Smooth muscle cell of the umbilical artery (primary cell): ENCODE data around the gene GNB3. TPM values are rescaled to one million over a fixed set of nuclear protein-coding genes. Genes with fewer than 3 reads are reported as not detected.

Experiments used
- total RNA-seq: library from RNA; depleted of rRNA; stranded (reverse); fragments of >200 nt; gene quantifications from 2 replicates; pipeline ENCODE4 v1.2.3, GENCODE V29; 2014

GNB3 gene
- total RNA-seq = 3.6 and 4.7 TPM in 2 replicates

DNA sequence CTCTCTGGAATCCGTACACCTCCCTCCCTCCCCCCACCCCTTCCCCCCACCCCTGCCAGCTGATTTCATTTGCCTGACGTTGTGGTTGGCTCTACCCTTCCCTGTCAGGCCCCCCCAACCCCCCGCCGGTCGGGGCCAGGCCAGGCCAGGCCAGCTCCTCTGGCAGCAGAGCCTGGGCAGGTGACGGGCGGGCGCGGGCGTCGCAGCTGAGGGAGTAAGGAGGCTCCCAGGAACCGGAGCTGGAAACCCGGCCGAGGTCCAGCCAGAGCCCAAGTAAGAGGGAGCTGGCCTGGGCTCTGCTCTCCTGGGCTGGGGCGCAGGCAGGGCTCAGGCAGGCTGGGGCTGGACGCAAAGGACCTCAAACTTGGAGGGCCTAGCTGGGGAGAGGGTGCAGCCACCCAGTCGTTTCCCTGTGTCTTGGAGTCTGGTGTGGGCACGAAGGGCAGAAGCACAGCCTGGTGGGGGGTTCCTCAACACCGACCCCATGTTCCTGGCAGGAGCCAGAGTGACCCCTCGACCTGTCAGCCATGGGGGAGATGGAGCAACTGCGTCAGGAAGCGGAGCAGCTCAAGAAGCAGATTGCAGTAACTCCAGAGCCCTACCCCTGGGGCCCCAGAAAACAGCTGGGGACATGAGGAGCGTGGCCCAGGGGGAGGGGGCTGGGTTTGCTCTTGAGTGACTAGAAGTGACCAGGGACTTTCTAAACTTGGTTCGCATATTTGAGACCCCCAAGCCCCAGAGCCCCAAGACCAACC, at the start of gene GNB3:
Gene GNB3 (plus strand): TSS at position 165 of the 755 bp plus-strand sequence. CDS start 363 bp downstream, at position 528.

DNA sequence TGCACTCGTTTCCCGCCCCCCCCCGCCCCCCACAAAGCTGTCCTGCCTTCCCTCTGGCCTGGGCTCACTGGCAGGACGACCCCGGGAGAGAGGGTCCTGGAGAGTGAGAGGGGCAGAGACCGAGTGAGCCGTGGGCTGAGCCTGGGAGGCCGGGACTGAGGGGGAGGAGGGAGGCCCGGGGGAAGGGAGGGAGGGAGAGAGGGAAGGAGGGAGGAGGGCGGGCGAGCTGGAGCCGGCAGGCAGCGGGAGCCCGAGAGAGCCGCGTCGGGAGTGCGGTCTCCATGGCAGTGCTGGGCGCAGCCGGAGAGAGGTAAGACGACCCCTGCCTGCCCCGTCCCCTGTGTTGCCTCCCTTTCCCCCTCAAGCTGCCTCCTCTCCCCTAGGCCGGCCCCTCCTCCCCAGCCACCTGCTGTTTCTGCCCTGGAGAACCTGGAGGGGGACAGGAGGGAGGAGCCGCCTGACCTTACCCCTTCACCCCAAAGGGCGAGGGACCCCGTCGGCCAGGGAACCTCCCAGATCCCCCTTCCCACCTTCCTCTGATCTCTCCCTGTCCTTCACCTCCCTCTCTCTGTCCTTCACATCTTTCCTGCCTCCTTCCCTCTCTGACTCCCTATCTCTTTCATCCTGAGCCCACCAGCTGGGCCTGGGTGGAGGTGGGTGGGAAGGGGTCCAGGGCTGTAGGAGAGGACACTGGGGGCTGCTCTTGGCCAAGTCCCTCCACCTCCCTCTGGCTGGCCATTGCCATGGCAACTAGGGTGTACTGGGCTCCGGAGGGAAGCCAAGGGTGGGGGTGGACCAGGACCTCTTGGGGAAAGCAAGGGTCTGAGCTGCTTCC, 18.9 kb upstream of the GNB3 start, which contains the start of gene GPR162:
Gene GPR162 (plus strand): TSS at position 231 of the 835 bp plus-strand sequence. CDS start 2,078 bp downstream, outside the sequence.

DNA sequence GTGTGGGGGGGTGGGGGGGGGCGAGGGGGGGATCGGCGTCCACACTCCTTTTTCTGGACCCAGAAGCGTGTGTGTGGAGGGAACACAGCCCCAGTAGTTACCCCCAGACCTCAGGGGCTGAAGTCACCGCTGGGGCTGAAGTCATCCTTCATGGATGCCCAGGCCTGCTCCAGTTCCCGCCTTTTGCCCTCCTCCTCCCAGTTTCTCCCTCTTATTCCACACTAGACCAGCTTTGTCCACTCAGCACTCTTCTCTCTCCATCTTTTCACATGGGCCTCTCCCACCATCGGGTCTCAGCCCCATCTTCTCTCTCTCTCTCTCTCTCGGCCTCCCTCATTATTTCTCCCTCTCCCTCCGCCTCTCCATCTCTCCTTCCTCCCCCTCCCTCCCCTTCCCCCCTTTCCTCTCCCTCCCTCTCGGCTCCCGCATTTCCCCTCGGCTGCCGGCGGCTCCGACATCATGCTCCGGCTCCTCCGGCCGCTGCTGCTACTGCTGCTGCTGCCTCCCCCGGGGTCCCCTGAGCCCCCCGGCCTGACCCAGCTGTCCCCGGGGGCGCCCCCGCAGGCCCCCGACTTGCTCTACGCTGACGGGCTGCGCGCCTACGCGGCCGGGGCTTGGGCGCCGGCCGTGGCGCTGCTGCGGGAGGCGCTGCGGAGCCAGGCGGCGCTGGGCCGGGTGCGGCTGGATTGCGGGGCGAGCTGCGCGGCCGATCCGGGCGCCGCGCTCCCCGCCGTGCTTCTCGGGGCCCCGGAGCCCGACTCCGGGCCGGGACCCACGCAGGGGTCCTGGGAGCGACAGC, 12.5 kb upstream of the GNB3 start, which contains the start of gene P3H3:
Gene P3H3 (plus strand): TSS at position 426 of the 799 bp plus-strand sequence. CDS start 34 bp downstream, at position 460.

DNA sequence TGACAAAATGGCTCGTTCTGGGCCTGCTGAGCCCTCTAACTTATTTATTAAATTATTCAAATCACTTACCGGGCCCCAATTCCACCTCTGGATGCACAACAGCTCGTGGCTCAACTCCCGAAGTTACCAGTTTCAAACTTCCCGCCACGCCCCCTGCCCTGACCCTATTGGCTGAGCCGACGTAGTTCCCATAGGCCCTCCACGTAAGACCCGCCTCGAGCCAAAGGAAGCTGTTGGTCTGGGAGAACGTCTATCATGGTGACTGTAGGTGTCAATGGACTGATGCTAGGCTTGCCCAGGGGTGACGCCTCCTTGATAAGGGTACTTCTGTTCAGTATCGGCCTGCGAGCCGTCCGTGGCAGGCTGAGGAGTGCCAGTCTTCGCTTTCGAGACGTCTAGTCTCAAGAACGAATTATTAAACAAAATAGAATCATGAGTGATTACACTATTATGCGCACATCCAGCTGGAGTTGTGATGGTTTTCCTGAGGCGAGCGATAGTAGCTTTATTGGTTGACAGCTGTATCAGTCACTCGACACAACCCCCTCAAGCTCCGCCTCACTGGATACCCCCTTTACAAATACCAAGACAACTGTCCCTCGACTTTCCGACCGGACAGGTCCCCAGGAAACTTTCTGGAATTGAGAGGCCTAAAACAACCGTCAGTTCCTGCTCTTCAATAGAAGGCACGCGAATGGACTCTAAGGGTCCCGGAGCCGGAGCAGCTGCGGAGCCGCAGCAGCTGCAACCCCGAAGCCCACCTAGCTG, 10.6 kb downstream of the GNB3 start, which contains the start of gene CDCA3:
Gene CDCA3 (minus strand): TSS at position 134 of the 768 bp plus-strand sequence. CDS start 334 bp downstream, outside the sequence.

GRCh38 chr12:6851921-6852650, 11.4 kb downstream of the GNB3 start, which contains the start of gene USP5:
Gene USP5 (plus strand): TSS chr12:6852150. CDS start chr12:6852180, 30 bp downstream.

GRCh38 chr12:6867413-6868210, 26.9 kb downstream of the GNB3 start, which contains the start of gene TPI1:
Gene TPI1 (plus strand): TSS chr12:6867531. CDS start chr12:6867567, 36 bp downstream.

DNA sequence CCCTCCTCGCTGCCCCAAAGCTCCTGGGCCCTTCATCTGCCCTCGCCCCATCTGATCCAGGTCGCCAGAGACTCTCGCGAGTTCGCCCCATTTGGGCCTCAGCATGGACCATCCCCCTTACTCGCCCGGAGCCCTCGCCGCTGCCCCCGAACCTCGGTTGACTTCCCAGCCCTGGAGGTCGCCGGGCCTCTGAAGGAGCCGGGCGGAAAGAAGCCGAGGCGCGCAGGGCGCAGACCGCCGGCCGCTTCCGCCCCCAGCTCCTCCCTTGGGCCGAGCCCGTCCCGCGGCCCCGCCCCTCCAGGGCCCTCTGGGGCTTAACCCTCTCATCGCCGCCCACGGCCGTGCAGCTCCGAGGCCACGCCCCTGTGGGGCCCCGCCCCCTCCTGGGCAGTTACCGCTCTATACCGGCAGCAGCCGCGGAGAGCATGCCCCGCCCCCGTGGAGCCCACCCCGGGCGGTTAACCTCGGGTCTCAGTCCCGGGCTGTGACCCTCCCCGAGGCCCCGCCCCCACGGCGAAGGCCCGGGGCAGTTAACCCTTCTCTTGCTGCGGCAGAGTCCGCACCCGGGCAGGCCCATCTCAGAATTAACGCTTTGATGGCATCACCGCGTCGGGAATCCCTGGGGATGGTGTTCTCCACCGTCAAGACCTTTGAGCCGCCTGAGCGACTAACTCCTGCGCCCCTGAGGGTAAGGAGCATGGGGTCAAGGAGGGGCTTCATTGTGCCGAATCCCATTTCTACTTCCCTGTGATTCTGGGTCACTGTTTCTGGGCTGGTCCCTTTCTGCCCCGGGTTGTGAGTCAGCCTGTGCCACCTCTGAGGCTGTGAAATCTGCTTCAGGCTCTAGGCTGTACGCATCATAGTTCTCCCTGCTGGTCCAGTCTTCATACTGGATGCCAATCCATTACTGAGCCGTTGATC, 32.6 kb downstream of the GNB3 start, which contains the start of gene SPSB2:
Gene SPSB2 (minus strand): TSS at position 210 of the 921 bp plus-strand sequence. CDS start 402 bp downstream, outside the sequence.

Other genes starting within 250 kb of the GNB3 start
- 195 and 243 TPM in 2 replicates for gene CHD4, start 233.5 kb upstream of the GNB3 start, total RNA-seq
- gene LPAR5, start 205.0 kb upstream of the GNB3 start, total RNA-seq = not detected in 2 replicates
- gene ACRBP, start 193.5 kb upstream of the GNB3 start, total RNA-seq = 0.46 TPM in 1 of 2 replicates, not detected in the other
- gene ING4, start 177.8 kb upstream of the GNB3 start, total RNA-seq = 26.4 and 36.8 TPM in 2 replicates
- 11.0 and 20.2 TPM in 2 replicates for gene ZNF384, start 151.6 kb upstream of the GNB3 start, total RNA-seq
- gene PIANP, start 140.1 kb upstream of the GNB3 start, total RNA-seq = 0.23 and 0.30 TPM in 2 replicates
- gene COPS7A, start 116.9 kb upstream of the GNB3 start, total RNA-seq = 78.9 and 83.4 TPM in 2 replicates
- gene MLF2, start 87.8 kb upstream of the GNB3 start, total RNA-seq = 184 and 213 TPM in 2 replicates
- 37.4 and 109 TPM in 2 replicates for gene PTMS, start 74.6 kb upstream of the GNB3 start, total RNA-seq
- gene LAG3, start 68.4 kb upstream of the GNB3 start, total RNA-seq = 0.05 TPM in 1 of 2 replicates, not detected in the other
- gene CD4, start 51.4 kb upstream of the GNB3 start, total RNA-seq = 1.0 and 1.5 TPM in 2 replicates
- 2.1 and 2.6 TPM in 2 replicates for gene GPR162, start 19.1 kb upstream of the GNB3 start, total RNA-seq
- 216 and 275 TPM in 2 replicates for gene P3H3, start 12.5 kb upstream of the GNB3 start, total RNA-seq
- gene CDCA3, start 10.4 kb downstream of the GNB3 start, total RNA-seq = 2.1 and 8.1 TPM in 2 replicates
- 87.9 and 120 TPM in 2 replicates for gene USP5, start 11.2 kb downstream of the GNB3 start, total RNA-seq
- gene TPI1, start 26.6 kb downstream of the GNB3 start, total RNA-seq = 1,296 and 1,307 TPM in 2 replicates
- gene SPSB2, start 32.4 kb downstream of the GNB3 start, total RNA-seq = 2.6 and 5.0 TPM in 2 replicates
- 8.8 and 14.6 TPM in 2 replicates for gene LRRC23, start 63.9 kb downstream of the GNB3 start, total RNA-seq
- 78.1 and 80.9 TPM in 2 replicates for gene ENO2, start 73.7 kb downstream of the GNB3 start, total RNA-seq
- gene ATN1, start 87.0 kb downstream of the GNB3 start, total RNA-seq = 20.2 and 26.3 TPM in 2 replicates
- gene RNU7-1, start 102.9 kb downstream of the GNB3 start, total RNA-seq = not detected in 2 replicates
- gene C12orf57, start 103.1 kb downstream of the GNB3 start, total RNA-seq = 47.2 and 210 TPM in 2 replicates
- gene PTPN6, start 110.4 kb downstream of the GNB3 start, total RNA-seq = not detected in 2 replicates
- gene PHB2, start 129.7 kb downstream of the GNB3 start, total RNA-seq = 105 and 148 TPM in 2 replicates
- 45.7 and 48.1 TPM in 2 replicates for gene EMG1, start 130.0 kb downstream of the GNB3 start, total RNA-seq
- gene LPCAT3, start 177.6 kb downstream of the GNB3 start, total RNA-seq = 6.5 and 6.7 TPM in 2 replicates
- 67.2 and 431 TPM in 2 replicates for gene C1S, start 219.8 kb downstream of the GNB3 start, total RNA-seq